GM23338 (cell line): ENCODE measurements around the gene LRRC10B. TPM values are rescaled to one million over a fixed set of nuclear protein-coding genes. Genes with fewer than 3 reads are reported as not detected.

Source experiments
- ATAC-seq: fragments of 200-7000 bp; cut with Tn5 transposase; 3 replicates; pipeline ENCODE4 v1.9.1; 2020
- DNase-seq: peaks from one replicate; pipeline ENCODE4 v3.0.0-alpha.2; 2015; ENCODE audit warnings: low spot score
- H2AFZ ChIP-seq: fragments of 200-600 bp; sonication (generic); 2 replicates; pipeline ENCODE4 v1.8.0; 2016; ENCODE audit warnings: antibody characterized with exemption, mild to moderate bottlenecking, moderate library complexity
- H3F3A ChIP-seq: fragments of 200-600 bp; sonication (generic); replicated peaks from 2 replicates; pipeline ENCODE4 v1.8.0; 2017; ENCODE audit warnings: antibody characterized with exemption, mixed run types, low read depth
- H3K27ac ChIP-seq: fragments of 200-600 bp; sonication (generic); 2 replicates; pipeline ENCODE4 v1.6.1; 2016; ENCODE audit warnings: low read depth
- H3K27me3 ChIP-seq: fragments of 200-600 bp; sonication (generic); 2 replicates; pipeline ENCODE4 v1.8.0; 2016; ENCODE audit warnings: mild to moderate bottlenecking, mixed run types, moderate library complexity; ENCODE audit not compliant: insufficient read depth
- H3K36me3 ChIP-seq: fragments of 200-600 bp; sonication (generic); 2 replicates; pipeline ENCODE4 v1.8.0; 2016; ENCODE audit warnings: mild to moderate bottlenecking; ENCODE audit not compliant: insufficient read depth
- H3K4me1 ChIP-seq: fragments of 200-600 bp; sonication (generic); 2 replicates; pipeline ENCODE4 v1.8.0; 2016; ENCODE audit warnings: mild to moderate bottlenecking, moderate library complexity; ENCODE audit not compliant: insufficient read depth
- H3K4me2 ChIP-seq: fragments of 200-600 bp; sonication (generic); 2 replicates; pipeline ENCODE4 v1.7.1; 2017; ENCODE audit warnings: mixed run types
- H3K4me3 ChIP-seq: fragments of 200-600 bp; sonication (generic); 2 replicates; pipeline ENCODE4 v1.6.1; 2016; ENCODE audit warnings: mixed run types
- H3K79me2 ChIP-seq: fragments of 200-600 bp; sonication (generic); replicated peaks from 2 replicates; pipeline ENCODE4 v1.8.0; 2017; ENCODE audit warnings: mild to moderate bottlenecking; ENCODE audit not compliant: insufficient read depth
- H3K9me2 ChIP-seq: fragments of 200-600 bp; sonication (generic); 2 replicates; pipeline ENCODE4 v1.8.0; 2017; ENCODE audit not compliant: insufficient read depth
- H4K20me1 ChIP-seq: fragments of 200-600 bp; sonication (generic); replicated peaks from 2 replicates; pipeline ENCODE4 v1.8.0; 2017; ENCODE audit warnings: mild to moderate bottlenecking; ENCODE audit not compliant: insufficient read depth
- H3K27ac Mint-ChIP-seq: 2 replicates; pipeline ENCODE4 v1.8.0; 2020; ENCODE audit warnings: inconsistent platforms, mild to moderate bottlenecking, moderate library complexity, mixed read lengths
- H3K27me3 Mint-ChIP-seq: 3 replicates; pipeline ENCODE4 v1.8.0; 2022; ENCODE audit warnings: low read depth, mild to moderate bottlenecking, moderate library complexity, mixed read lengths, inconsistent platforms; ENCODE audit not compliant: insufficient read depth, poor library complexity
- H3K36me3 Mint-ChIP-seq: 3 replicates; pipeline ENCODE4 v1.8.0; 2021; ENCODE audit warnings: low read depth, mild to moderate bottlenecking, inconsistent platforms, moderate library complexity, mixed read lengths
- H3K4me1 Mint-ChIP-seq: 3 replicates; pipeline ENCODE4 v1.8.0; 2020; ENCODE audit warnings: mild to moderate bottlenecking, inconsistent platforms, mixed read lengths
- H3K4me3 Mint-ChIP-seq: 3 replicates; pipeline ENCODE4 v1.8.0; 2021; ENCODE audit warnings: moderate library complexity, mild to moderate bottlenecking, inconsistent platforms, mixed read lengths
- H3K9me3 Mint-ChIP-seq: 3 replicates; pipeline ENCODE4 v1.8.0; 2020; ENCODE audit warnings: moderate library complexity, mild to moderate bottlenecking, inconsistent platforms, mixed read lengths
- CTCF ChIP-seq, 2 experiments: fragments of 200-600 bp in 1 of 2; sonication (generic) in 1 of 2; conservative IDR thresholded peaks; 2 replicates each; pipeline versions ENCODE4 v1.5.1 to v1.6.1; 2016 to 2017; ENCODE audit warnings: antibody characterized with exemption in 2 of 2, low read depth in 2 of 2, mild to moderate bottlenecking in 2 of 2, moderate library complexity in 1 of 2
- ETS1 ChIP-seq: IDR thresholded peaks from 2 replicates; pipeline ENCODE4 v1.6.1; 2016; ENCODE audit warnings: antibody characterized with exemption
- EZH2phosphoT487 ChIP-seq: fragments of 200-600 bp; sonication (generic); IDR thresholded peaks from one replicate; pipeline ENCODE4 v1.8.1; 2018; ENCODE audit warnings: antibody characterized with exemption; ENCODE audit not compliant: unreplicated experiment
- NANOG ChIP-seq: IDR thresholded peaks from 2 replicates; pipeline ENCODE4 v1.6.1; 2016; ENCODE audit warnings: antibody characterized with exemption, borderline replicate concordance
- REST ChIP-seq: IDR thresholded peaks from one replicate; pipeline ENCODE4 v1.6.1; 2018; ENCODE audit warnings: antibody characterized with exemption; ENCODE audit not compliant: unreplicated experiment
- ZNF114 ChIP-seq: fragments of 250-450 bp; sonication (Bioruptor Pico); IDR thresholded peaks from 2 replicates; pipeline ENCODE4 v1.5.0; 2020; ENCODE audit warnings: mild to moderate bottlenecking, moderate library complexity
- ZNF462 ChIP-seq: fragments of 250-450 bp; sonication (Bioruptor Pico); IDR thresholded peaks from 2 replicates; pipeline ENCODE4 v1.5.0; 2020; ENCODE audit warnings: mild to moderate bottlenecking, moderate library complexity
- polyA plus RNA-seq: library from polyadenylated mRNA; unstranded; fragments of >200 nt; fragmentation: Nextera tagmentation; extraction: Ambion mirVana; gene quantifications from 2 replicates; pipeline ENCODE4 v1.2.1, GENCODE V29; 2016
- total RNA-seq: library from RNA; depleted of rRNA; stranded (reverse); fragments of >200 nt; shearing (Covaris generic); gene quantifications from 2 replicates; pipeline ENCODE4 v1.2.3, GENCODE V29; 2014

LRRC10B gene
- total and polyA plus RNA-seq, 2 experiments from 2014 or later: 0.47 to 1.6 TPM

GRCh38 chr11:61549177-61549576 is 40.6 kb downstream of the LRRC10B start:
- ATAC-seq (no peak), DNase-seq (no peak)
- Mint-ChIP-seq H3K9me3 (no peaks in the 10 kb centered on the region; the same call in 2 of the 3 replicates), H3K27me3 (peaks cover 14% of the 10 kb centered on the region), H3K27ac (no peak overlapping the region), H3K4me3 (no peak overlapping the region), H3K4me1 (peaks cover 44% of the 10 kb centered on the region), H3K36me3 (no peaks in the 10 kb centered on the region; the same call in 2 of the 3 replicates)
- H4K20me1 ChIP-seq: no peaks in the 10 kb centered on the region
- H3F3A ChIP-seq: no peaks in the 10 kb centered on the region
- no peak overlapping the region for H3K27ac ChIP-seq
- peaks cover 9% of the 10 kb centered on the region for H3K9me2 ChIP-seq
- no peaks in the 10 kb centered on the region for H3K79me2 ChIP-seq
- no peak overlapping the region for H3K4me3 ChIP-seq
- no peak for TF ChIP-seq ETS1
- TF ChIP-seq NANOG: no peak
- no peak for TF ChIP-seq EZH2phosphoT487
- TF ChIP-seq REST: no peak
- H3K4me1 ChIP-seq: peaks cover 1% of the 10 kb centered on the region; the same call in 1 of the 2 replicates
- no peaks in the 10 kb centered on the region for H3K36me3 ChIP-seq
- no peak overlapping the region for H3K4me2 ChIP-seq
- no peak overlapping the region for H2AFZ ChIP-seq
- no peaks in the 10 kb centered on the region; the same call in 1 of the 2 replicates for H3K27me3 ChIP-seq

- H4K20me1 ChIP-seq: no peaks in the 10 kb centered on the region
- Mint-ChIP-seq H3K27ac (no peak overlapping the region), H3K36me3 (no peaks in the 10 kb centered on the region; the same call in 2 of the 3 replicates), H3K4me1 (peaks cover 50% of the 10 kb centered on the region), H3K4me3 (no peak overlapping the region), H3K9me3 (no peaks in the 10 kb centered on the region; the same call in 2 of the 3 replicates), H3K27me3 (peaks cover 21% of the 10 kb centered on the region)
- no peak overlapping the region for H3K4me3 ChIP-seq
- no peaks in the 10 kb centered on the region for H3K79me2 ChIP-seq
- peaks cover 7% of the 10 kb centered on the region for H3K27me3 ChIP-seq
- no peak overlapping the region for H3K4me2 ChIP-seq
- H2AFZ ChIP-seq: no peak overlapping the region
- no peak overlapping the region for H3K27ac ChIP-seq
- H3K9me2 ChIP-seq: peaks cover 4% of the 10 kb centered on the region; the same call in 1 of the 2 replicates
- H3F3A ChIP-seq: no peaks in the 10 kb centered on the region
- DNase-seq (no peak), ATAC-seq (no peak)
- no peaks in the 10 kb centered on the region for H3K36me3 ChIP-seq
- H3K4me1 ChIP-seq: peaks cover 8% of the 10 kb centered on the region; the same call in 1 of the 2 replicates
- TF ChIP-seq ZNF462 (no peak), NANOG (no peak), CTCF (conservative IDR thresholded peaks at IDR 0.05; ENCODE audit: low read depth in 2 of 2) (no peak), ZNF114 (CRISPR knock-in tag) (no peak)
Observed at GRCh38 chr11:61549662-61550568, 41.4 kb downstream of the LRRC10B start.
